ENCODE data around the gene PCYT2. TPM values are rescaled to one million over a fixed set of nuclear protein-coding genes. Genes with fewer than 3 reads are reported as not detected.

The PCYT2 gene
- total RNA-seq, 2 experiments from 2014 or later, result 28.8 to 29.7 TPM

DNA sequence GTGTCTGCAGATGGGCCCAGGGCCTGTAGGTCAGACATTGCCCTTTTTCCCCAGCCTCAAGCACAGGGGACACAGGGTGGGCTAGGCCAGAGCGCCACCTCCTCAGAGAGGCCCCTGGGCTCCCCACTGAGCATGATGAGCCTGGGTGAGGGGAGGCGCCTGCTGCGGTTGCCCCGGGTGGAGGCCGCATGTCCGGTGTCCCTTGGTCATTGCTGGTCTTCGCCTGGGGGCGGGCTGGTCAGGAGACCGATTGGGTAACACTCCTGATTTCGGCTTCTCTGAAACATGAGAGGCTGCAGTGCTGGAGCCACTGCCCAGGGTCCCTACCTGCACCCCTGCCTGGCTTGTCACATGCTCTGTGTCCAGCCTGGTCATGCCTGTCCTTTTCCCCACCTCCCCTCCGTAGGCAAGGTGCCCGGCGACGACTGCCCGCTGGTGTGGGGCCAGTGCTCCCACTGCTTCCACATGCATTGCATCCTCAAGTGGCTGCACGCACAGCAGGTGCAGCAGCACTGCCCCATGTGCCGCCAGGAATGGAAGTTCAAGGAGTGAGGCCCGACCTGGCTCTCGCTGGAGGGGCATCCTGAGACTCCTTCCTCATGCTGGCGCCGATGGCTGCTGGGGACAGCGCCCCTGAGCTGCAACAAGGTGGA lies 11.6 kb downstream of the PCYT2 start:
- Mint-ChIP-seq H3K27me3 (peaks cover 8% of the 10 kb centered on the region), H3K27ac (no peak overlapping the region), H3K4me1 (ENCODE audit: low read depth) (peaks cover 8% of the 10 kb centered on the region), H3K9me3 (no peaks in the 10 kb centered on the region), H3K4me3 (no peak overlapping the region), H3K36me3 (peaks cover 28% of the 10 kb centered on the region)
- ChIA-PET POLR2A (no interaction called here), CTCF (no interaction called here)
- DNase-seq, result no peak
- intact Hi-C loops (cut with micrococcal nuclease), result no loop called here

DNA sequence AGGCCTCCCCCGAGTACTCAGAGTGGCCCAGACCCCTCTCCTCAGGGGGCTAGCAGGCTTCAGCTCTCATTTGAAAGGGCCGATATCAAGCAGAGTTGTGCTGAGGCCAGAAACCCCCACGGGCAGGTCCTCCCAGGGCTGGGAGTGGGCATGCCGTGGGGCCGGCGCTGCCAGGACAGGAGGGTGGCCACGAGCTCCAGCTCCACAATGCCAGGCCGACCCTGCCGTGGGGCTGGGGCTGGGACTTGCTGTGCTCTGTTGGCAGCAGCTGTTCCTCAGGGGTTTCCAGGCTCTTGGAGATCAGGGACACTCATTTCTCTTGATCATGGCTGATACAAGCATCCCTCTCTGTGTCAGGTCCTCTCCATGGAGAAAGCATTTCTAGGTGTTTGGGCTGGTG lies 12.3 kb downstream of the PCYT2 start:
- POLR2A ChIA-PET, result no interaction called here
- Mint-ChIP-seq H3K27me3 (peaks cover 8% of the 10 kb centered on the region), H3K4me1 (ENCODE audit: low read depth) (peaks cover 8% of the 10 kb centered on the region), H3K36me3 (peaks cover 28% of the 10 kb centered on the region), H3K9me3 (no peaks in the 10 kb centered on the region), H3K4me3 (no peak overlapping the region), H3K27ac (no peak overlapping the region)
- intact Hi-C loops (cut with micrococcal nuclease), result no loop called here
- no peak for DNase-seq
- CTCF ChIA-PET, result no interaction called here

DNA sequence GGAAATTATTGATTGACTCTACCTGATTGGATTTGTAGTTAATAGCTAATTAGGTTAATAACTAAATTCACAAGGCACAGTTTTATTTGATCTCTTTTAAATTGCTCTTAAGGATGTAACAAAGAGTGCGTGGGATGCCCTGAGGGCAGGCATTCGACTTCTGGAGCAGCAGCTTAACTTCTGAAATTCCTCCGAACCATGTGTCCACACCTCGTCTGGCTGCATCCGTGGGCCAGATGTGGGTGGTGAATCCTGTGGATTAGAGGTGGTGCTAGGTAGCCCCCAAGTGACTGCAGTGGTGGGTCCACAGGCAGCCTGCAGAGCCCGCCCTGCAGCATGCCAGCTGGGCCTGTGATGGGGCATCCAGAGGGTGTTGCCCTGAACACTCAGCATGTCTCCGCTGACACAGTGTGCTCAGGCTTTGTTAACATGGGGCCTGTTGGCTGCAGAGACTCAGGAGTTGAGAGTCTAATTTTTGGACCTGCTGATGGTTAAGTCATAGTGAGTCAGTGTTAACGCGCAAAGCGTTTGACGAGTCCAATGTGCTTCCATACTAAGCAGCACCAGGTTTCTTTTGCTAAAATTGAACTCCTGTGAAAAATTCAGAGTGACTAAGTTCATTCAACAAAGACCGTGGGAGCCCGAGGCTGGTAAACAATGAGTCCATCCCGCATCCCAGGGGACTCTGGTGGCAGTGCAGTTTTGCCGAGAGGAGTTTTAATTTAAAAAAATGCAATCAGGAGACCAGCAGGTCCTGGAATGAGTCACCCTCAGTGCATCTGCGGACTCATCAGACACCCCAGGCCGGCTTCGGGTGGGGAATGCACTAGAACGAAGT lies 13.0 kb downstream of the PCYT2 start:
- intact Hi-C loops (cut with micrococcal nuclease), result no loop called here
- Mint-ChIP-seq H3K4me1 (ENCODE audit: low read depth) (peaks cover 8% of the 10 kb centered on the region), H3K27ac (no peak overlapping the region), H3K9me3 (no peaks in the 10 kb centered on the region), H3K36me3 (peaks cover 28% of the 10 kb centered on the region), H3K4me3 (no peak overlapping the region), H3K27me3 (peaks cover 8% of the 10 kb centered on the region)
- DNase-seq, result no peak
- ChIA-PET CTCF (no interaction called here), POLR2A (interaction anchor here (0.5 kb wide), 1 partner anchor 74 kb away, joined by 6 read pairs; no protein-coding TSS in a partner anchor)

DNA sequence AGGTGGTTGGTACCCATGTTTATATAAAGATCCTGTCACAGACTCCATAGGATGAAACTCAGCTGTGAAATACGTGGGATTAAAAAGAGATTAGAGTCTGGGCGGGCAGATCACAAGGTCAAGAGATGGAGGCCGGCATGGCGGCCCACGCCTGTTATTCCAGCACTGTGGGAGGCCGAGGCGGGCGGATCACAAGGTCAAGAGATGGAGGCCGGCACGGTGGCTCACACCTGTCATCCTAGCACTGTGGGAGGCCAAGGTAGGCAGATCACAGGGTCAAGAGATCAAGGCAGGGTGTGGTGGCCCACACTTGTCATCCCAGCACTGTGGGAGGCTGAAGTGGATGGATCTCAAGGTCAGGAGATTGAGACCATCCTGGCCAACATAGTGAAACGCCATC lies 15.8 kb downstream of the PCYT2 start:
- no peaks in the 10 kb centered on the region for H3K27me3 Mint-ChIP-seq
- DNase-seq, result no peak
- H3K36me3 Mint-ChIP-seq, result peaks cover 31% of the 10 kb centered on the region
- intact Hi-C loops (cut with micrococcal nuclease), result no loop called here
- ChIA-PET POLR2A (no interaction called here), CTCF (no interaction called here)
- H3K4me1 Mint-ChIP-seq (ENCODE audit: low read depth), result peaks cover 2% of the 10 kb centered on the region
- H3K27ac Mint-ChIP-seq, result no peak overlapping the region
- H3K9me3 Mint-ChIP-seq, result no peaks in the 10 kb centered on the region
- H3K4me3 Mint-ChIP-seq, result no peak overlapping the region

DNA sequence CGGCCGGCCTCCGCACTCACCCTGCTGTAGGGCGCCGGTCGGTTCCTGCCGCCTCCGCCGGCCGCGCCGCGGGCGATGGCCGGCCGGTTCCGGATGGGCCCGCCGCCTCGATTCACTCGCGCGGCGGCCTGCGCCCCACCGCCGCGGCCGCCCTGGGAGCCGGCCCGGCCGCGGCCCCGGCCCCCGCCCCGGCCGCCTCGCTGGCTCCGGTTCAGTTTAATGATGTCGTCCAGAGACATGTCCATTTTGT lies 20.0 kb downstream of the PCYT2 start:
- intact Hi-C loops (cut with micrococcal nuclease), result loop anchor here (1.0 kb wide), 1 partner anchor 20 kb away; the partner anchor contains the start of gene ARHGDIA
- Mint-ChIP-seq H3K4me3 (peak overlapping the region; percentile 93), H3K27ac (peak overlapping the region; percentile 97), H3K36me3 (peaks cover 45% of the 10 kb centered on the region), H3K9me3 (no peaks in the 10 kb centered on the region), H3K27me3 (no peaks in the 10 kb centered on the region), H3K4me1 (ENCODE audit: low read depth) (peaks cover 26% of the 10 kb centered on the region)
- CTCF ChIA-PET, result no interaction called here
- no peak for DNase-seq
- POLR2A ChIA-PET, result interaction anchor here (0.6 to 2.2 kb wide), 5 partner anchors 12 to 206 kb away, joined by 3 to 16 read pairs (median 4); partner anchors contain the start of genes ARHGDIA and PCYT2

DNA sequence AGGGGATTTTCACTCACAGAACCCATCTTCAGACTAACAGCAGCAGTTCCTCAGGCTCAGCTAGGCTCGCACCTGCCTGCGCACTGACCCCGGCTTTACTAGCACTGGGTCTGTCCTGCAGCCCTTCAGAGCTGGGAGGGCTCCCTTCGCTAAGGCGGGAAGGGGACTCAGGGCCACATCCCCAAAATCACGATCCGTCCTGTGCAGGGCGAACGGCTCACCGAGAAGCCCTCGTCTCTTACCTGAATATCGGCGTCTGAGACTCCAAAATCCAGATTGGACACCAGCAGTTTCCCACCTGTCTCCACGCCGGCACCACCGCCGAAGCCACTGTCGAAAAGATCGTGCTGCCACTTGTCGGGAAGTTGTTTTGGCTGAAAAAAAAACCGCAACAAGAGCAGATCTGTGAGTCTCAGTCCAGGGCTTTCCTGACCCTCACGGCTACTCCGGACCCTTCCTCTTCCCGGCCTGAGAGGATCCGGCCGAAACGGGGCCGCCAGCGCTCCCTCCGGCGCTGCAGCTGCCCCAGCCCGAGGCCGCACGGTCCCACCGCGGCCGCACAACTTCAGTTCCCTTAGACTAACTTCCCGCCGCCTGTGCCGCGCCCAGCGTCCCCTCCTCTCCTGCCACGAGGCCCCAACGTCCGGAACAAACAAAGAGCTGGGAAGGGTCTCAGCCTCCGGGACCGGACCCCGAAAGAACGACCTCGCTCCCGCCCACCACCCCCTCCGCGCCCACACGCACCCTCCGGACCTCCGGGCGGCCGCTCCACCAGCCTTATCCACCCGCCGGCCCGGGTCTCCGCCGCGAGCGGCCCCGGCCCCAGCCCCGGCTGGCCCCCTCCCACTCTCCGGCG lies 20.5 kb downstream of the PCYT2 start:
- Mint-ChIP-seq H3K27ac (peak overlapping the region; percentile 89), H3K4me3 (peak overlapping the region; percentile 85), H3K36me3 (peaks cover 47% of the 10 kb centered on the region), H3K27me3 (no peaks in the 10 kb centered on the region), H3K9me3 (no peaks in the 10 kb centered on the region), H3K4me1 (ENCODE audit: low read depth) (peaks cover 26% of the 10 kb centered on the region)
- POLR2A ChIA-PET, result interaction anchor here (0.6 to 2.2 kb wide), 5 partner anchors 11 to 205 kb away, joined by 3 to 16 read pairs (median 4); partner anchors contain the start of genes ARHGDIA and PCYT2
- DNase-seq, result peak; percentile 41
- CTCF ChIA-PET, result no interaction called here
- intact Hi-C loops (cut with micrococcal nuclease), result loop anchor here (1.0 kb wide), 1 partner anchor 19 kb away; the partner anchor contains the start of gene ARHGDIA

DNA sequence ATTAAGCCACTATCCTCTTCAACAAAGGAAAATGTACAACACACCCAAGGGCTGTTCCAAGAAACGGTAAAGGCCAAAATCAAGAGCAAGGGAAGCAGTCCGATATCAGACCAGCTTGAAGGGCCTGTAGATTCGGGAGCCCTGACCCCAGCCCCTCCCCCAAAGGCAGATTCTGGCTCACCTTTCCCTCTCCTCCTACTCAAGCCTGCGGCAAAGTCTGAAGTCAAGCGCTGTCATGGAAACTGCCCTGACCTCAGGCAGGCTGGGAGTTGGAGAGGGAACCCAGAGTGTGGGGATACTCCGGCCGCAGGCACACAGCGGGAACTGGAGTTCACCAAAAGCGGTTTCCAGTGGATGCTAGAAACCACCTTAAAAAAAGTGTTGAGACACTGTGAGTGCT lies 21.6 kb downstream of the PCYT2 start:
- intact Hi-C loops (cut with micrococcal nuclease), result no loop called here
- H3K36me3 Mint-ChIP-seq, result peaks cover 48% of the 10 kb centered on the region
- H3K4me1 Mint-ChIP-seq (ENCODE audit: low read depth), result peaks cover 26% of the 10 kb centered on the region
- ChIA-PET POLR2A (no interaction called here), CTCF (no interaction called here)
- no peaks in the 10 kb centered on the region for H3K27me3 Mint-ChIP-seq
- H3K4me3 Mint-ChIP-seq, result peak overlapping the region; percentile 85
- no peak for DNase-seq
- H3K27ac Mint-ChIP-seq, result no peak overlapping the region
- no peaks in the 10 kb centered on the region for H3K9me3 Mint-ChIP-seq

DNA sequence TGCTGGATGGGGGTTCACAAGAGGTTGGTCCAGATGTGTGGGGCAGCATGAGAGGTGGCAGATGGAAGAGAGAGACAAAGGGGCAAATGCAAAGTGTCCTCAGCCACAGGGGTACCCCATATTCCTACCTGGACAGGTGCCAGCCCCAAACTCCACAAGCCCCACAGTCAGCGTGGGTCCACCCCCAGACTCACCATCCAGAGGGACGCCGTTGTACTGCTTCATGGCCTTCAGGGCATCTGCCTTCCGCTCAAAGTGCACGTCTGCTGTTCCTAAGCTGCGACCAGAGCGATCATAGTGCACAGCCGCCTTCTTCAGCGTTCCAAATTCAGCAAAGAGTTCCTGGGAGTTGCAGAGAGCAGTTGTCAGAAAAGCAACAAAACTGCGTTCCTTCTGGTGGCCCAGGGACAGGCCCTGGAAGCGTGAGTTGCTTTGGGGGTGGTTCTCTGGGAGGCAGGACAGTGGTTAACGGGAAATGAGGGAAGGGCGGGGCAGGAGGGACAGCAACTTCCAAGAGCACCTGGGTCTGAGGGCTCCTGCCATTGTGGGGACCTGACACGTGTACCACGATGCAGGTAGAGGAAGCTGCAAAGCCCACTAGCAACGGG lies 22.1 kb downstream of the PCYT2 start:
- Mint-ChIP-seq H3K9me3 (no peaks in the 10 kb centered on the region), H3K4me3 (peak overlapping the region; percentile 61), H3K27me3 (no peaks in the 10 kb centered on the region), H3K27ac (no peak overlapping the region), H3K36me3 (peaks cover 50% of the 10 kb centered on the region), H3K4me1 (ENCODE audit: low read depth) (peaks cover 26% of the 10 kb centered on the region)
- POLR2A ChIA-PET, result no interaction called here
- no peak for DNase-seq
- intact Hi-C loops (cut with micrococcal nuclease), result no loop called here
- CTCF ChIA-PET, result no interaction called here

DNA sequence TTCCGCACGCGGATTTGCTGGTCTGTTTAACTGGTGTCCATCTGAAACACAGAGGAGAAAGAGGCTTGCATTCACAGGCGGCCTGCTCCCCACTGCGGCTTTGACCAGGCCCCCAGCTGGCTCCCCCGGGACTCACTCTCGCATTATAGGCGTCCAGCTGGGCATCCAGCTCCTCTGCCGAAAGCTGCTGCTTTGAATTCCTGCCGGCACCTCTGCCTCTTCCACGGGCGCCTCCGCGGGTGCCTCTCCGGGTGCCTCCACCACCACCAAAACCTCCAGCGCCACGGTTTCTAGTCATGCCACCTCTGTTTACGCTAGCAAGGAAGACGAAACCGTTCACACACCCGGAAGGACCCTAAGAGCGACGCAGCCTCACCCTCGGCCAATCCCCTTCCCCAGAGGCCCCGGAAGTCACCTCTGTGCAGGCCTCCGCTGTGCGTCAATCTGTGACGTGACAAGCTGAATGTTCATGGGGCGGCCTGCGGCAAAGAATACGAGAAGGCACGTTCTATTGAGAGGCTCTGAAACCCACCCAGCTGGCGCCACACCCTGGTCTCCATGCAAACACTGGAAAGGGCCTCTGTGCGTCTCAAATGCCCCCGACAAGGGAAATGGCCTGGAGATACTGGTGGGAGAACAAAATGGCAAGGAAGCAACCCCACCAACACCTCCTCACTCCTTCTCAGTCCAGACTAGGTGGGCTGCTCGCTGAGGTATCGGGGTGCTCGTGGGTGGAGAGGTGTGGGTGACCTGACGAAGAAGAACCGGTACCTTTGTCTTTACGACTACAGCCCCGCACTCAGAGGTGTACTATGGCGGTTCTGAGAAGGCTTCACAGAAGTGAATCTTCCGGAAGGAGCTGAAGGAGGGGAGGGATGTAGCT lies 22.9 kb downstream of the PCYT2 start:
- intact Hi-C loops (cut with micrococcal nuclease), result no loop called here
- POLR2A ChIA-PET, result no interaction called here
- CTCF ChIA-PET, result interaction anchor here (0.6 kb wide), 1 partner anchor 313 kb away, joined by 3 read pairs; no protein-coding TSS in a partner anchor
- Mint-ChIP-seq H3K36me3 (peaks cover 51% of the 10 kb centered on the region), H3K27me3 (no peaks in the 10 kb centered on the region), H3K27ac (no peak overlapping the region), H3K9me3 (no peaks in the 10 kb centered on the region), H3K4me1 (ENCODE audit: low read depth) (peaks cover 26% of the 10 kb centered on the region), H3K4me3 (peak overlapping the region; percentile 33)
- no peak for DNase-seq

DNA sequence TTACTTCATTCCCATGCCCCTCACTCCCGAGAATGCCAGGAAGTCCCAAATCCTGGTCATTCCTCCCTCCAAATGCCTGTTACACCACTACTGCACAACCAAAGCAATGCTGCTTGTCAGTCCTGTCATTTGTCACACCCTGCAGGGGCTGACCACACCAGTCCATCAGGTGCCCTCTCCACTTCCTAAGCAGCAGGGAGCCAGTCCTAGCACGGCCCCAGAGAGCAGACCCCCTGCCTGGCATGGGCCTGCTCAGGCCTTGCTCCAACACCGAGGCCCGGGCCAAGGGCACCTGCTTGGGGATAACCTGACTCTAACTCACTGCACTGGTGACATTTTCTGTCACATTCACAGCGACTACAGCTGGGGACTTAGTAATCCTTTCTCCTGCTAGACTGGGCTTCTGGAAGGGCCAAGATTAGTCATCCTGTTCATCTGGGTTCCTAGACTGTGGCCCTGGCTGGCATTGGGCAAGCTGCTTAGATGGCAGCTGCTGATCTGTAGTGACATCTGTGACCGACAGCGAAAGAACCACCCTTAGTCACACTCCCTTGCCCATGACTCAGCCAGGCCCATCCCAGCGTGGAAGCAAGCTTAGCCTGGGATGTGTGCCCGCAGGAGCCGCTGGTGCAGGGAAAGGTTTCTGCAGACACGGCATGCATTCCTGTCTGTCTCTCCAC lies 25.2 kb downstream of the PCYT2 start:
- CTCF ChIA-PET, result no interaction called here
- H3K27me3 Mint-ChIP-seq, result no peaks in the 10 kb centered on the region
- no peaks in the 10 kb centered on the region for H3K9me3 Mint-ChIP-seq
- H3K4me3 Mint-ChIP-seq, result no peak overlapping the region
- POLR2A ChIA-PET, result interaction anchor here (0.6 to 1.1 kb wide), 4 partner anchors 14 to 183 kb away, joined by 3 to 6 read pairs (median 4); partner anchors contain the start of gene MRPL12
- H3K36me3 Mint-ChIP-seq, result peaks cover 58% of the 10 kb centered on the region
- H3K27ac Mint-ChIP-seq, result peak overlapping the region; percentile 54
- DNase-seq, result no peak
- intact Hi-C loops (cut with micrococcal nuclease), result no loop called here
- H3K4me1 Mint-ChIP-seq (ENCODE audit: low read depth), result peaks cover 26% of the 10 kb centered on the region

DNA sequence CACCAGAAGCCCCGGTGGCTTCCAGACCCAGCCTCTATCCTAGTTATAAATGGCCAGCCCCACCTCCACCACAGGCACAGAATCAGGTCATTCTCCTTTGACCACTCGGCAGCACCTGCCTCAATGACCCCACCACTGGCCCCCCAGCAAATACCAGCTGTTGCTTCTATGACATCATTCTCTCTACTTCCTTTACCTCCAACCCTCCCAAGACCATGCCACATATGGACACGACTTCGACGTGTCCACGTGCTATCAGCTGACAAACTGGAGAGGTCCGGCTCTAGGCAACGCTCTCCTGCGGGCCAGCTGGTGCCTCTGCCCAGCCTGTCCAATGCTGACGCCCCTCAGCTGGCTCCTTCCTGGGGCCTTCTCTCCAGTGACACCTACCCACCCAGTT lies 25.7 kb downstream of the PCYT2 start:
- H3K9me3 Mint-ChIP-seq, result no peaks in the 10 kb centered on the region
- H3K4me1 Mint-ChIP-seq (ENCODE audit: low read depth), result peaks cover 24% of the 10 kb centered on the region
- ChIA-PET CTCF (no interaction called here), POLR2A (interaction anchor here (1.1 kb wide), 1 partner anchor 13 kb away, joined by 6 read pairs; no protein-coding TSS in a partner anchor)
- H3K27me3 Mint-ChIP-seq, result no peaks in the 10 kb centered on the region
- peaks cover 54% of the 10 kb centered on the region for H3K36me3 Mint-ChIP-seq
- peak overlapping the region; percentile 54 for H3K27ac Mint-ChIP-seq
- no peak for DNase-seq
- no peak overlapping the region for H3K4me3 Mint-ChIP-seq
- intact Hi-C loops (cut with micrococcal nuclease), result no loop called here

All from activated CD4-positive, alpha-beta memory T cell treated with anti-CD3 and anti-CD28 coated beads for 36 hours (primary cell).